B cell (primary cell): ENCODE data around the gene PRDM11. TPM values are rescaled to one million over a fixed set of nuclear protein-coding genes. Genes with fewer than 3 reads are reported as not detected.

ENCODE experiments used
- ATAC-seq: fragments of 200-7000 bp; cut with Tn5 transposase; one replicate; pipeline ENCODE4 v1.10.0; 2021; ENCODE audit warnings: low read depth, mild to moderate bottlenecking, moderate number of reproducible peaks, moderate library complexity
- CTCF ChIA-PET: fragments of 350-600 bp; sonication (Branson Sonifier 250); formaldehyde crosslinking; loops from one replicate; lab custom pipeline; 2021; ENCODE audit warnings: antibody characterized with exemption, inconsistent platforms; lab: Charles Lee
- POLR2A ChIA-PET: fragments of 350-600 bp; sonication (Branson Sonifier 250); formaldehyde crosslinking; loops from one replicate; lab custom pipeline; 2021; ENCODE audit warnings: antibody characterized with exemption; lab: Charles Lee
- DNase-seq: peaks from one replicate; pipeline ENCODE4 v3.0.0; 2013
- H2AFZ ChIP-seq: 2 replicates; pipeline ENCODE4 v1.6.1; 2012; ENCODE audit warnings: mild to moderate bottlenecking, low read depth, low read length; ENCODE audit not compliant: insufficient read depth, poor library complexity, severe bottlenecking
- H3K27ac ChIP-seq, 2 donors: 1 replicate in 1 of 2; 2 replicates in 1 of 2; pipeline ENCODE4 v1.5.1; 2012 to 2013; ENCODE audit warnings: low read length in 2 of 2, mild to moderate bottlenecking in 2 of 2, moderate library complexity in 1 of 2
- H3K27me3 ChIP-seq, 4 experiments: fragments of 200-600 bp in 1 of 4; sonication (generic) in 1 of 4; replicated peaks in 1 of 4; 1 replicate in 2 of 4; 2 replicates in 2 of 4; pipeline versions ENCODE4 v1.6.1 to v1.7.0; 2013 to 2016; ENCODE audit warnings: low read length in 3 of 4, mild to moderate bottlenecking in 2 of 4, mixed read lengths in 1 of 4, moderate library complexity in 1 of 4; ENCODE audit not compliant: insufficient read depth in 4 of 4, control insufficient read depth in 3 of 4; ENCODE audit errors: control extremely low read depth in 1 of 4
- H3K36me3 ChIP-seq, 2 experiments: replicated peaks in 1 of 2; 1 replicate in 1 of 2; 2 replicates in 1 of 2; pipeline versions ENCODE4 v1.6.1 to v1.7.1; 2013; ENCODE audit warnings: low read length in 1 of 2; ENCODE audit not compliant: insufficient read depth in 2 of 2, control insufficient read depth in 1 of 2; ENCODE audit errors: control extremely low read depth in 1 of 2, extremely low read depth in 1 of 2
- H3K4me1 ChIP-seq, 2 donors: fragments of 200-600 bp in 1 of 2; sonication (generic) in 1 of 2; 1 replicate in 1 of 2; 2 replicates in 1 of 2; pipeline versions ENCODE4 v1.5.1 to v1.6.1; 2013 to 2017; ENCODE audit warnings: low read length in 2 of 2; ENCODE audit not compliant: control insufficient read depth in 2 of 2, insufficient read depth in 2 of 2
- H3K4me2 ChIP-seq: replicated peaks from 2 replicates; pipeline ENCODE3; 2012; ENCODE audit warnings: mild to moderate bottlenecking, low read depth, low read length; ENCODE audit not compliant: poor library complexity, severe bottlenecking
- H3K4me3 ChIP-seq, 5 experiments: fragments of 200-600 bp in 1 of 5; sonication (generic) in 1 of 5; 1 replicate in 3 of 5; 2 replicates in 2 of 5; pipeline versions ENCODE4 v1.5.1 to v1.7.0; 2011 to 2016; ENCODE audit warnings: low read length in 4 of 5, mild to moderate bottlenecking in 4 of 5, low read depth in 2 of 5, control low read depth in 1 of 5, moderate library complexity in 1 of 5; ENCODE audit not compliant: insufficient read depth in 1 of 5; ENCODE audit errors: control extremely low read depth in 1 of 5, extremely low read depth in 1 of 5
- H3K79me2 ChIP-seq: fragments of 200-600 bp; sonication (generic); one replicate; pipeline ENCODE4 v1.6.0; 2016; ENCODE audit warnings: low read length; ENCODE audit not compliant: control insufficient read depth, insufficient read depth
- H3K9ac ChIP-seq: fragments of 200-600 bp; sonication (generic); 2 replicates; pipeline ENCODE4 v1.6.1; 2017; ENCODE audit warnings: mild to moderate bottlenecking, low read length, moderate library complexity
- H3K9me3 ChIP-seq, 3 donors: one replicate each; pipeline versions ENCODE4 v1.6.1 to v1.7.1; 2013; ENCODE audit warnings: low read length in 2 of 3; ENCODE audit not compliant: control insufficient read depth in 2 of 3, insufficient read depth in 1 of 3; ENCODE audit errors: control extremely low read depth in 1 of 3
- H4K20me1 ChIP-seq: 2 replicates; pipeline ENCODE4 v1.6.0; 2012; ENCODE audit warnings: mild to moderate bottlenecking, low read length; ENCODE audit not compliant: insufficient read depth, control insufficient read depth, poor library complexity, severe bottlenecking
- H3K27ac Mint-ChIP-seq: one replicate; pipeline ENCODE4 v1.8.0; 2021; ENCODE audit warnings: mixed read lengths
- H3K27me3 Mint-ChIP-seq: one replicate; pipeline ENCODE4 v1.8.0; 2021; ENCODE audit warnings: mixed read lengths
- H3K4me1 Mint-ChIP-seq: one replicate; pipeline ENCODE4 v1.8.0; 2021; ENCODE audit warnings: mixed read lengths
- H3K4me3 Mint-ChIP-seq: one replicate; pipeline ENCODE4 v1.8.0; 2021; ENCODE audit warnings: mixed read lengths
- H3K9me3 Mint-ChIP-seq: one replicate; pipeline ENCODE4 v1.8.0; 2022; ENCODE audit warnings: mixed read lengths; ENCODE audit not compliant: insufficient read depth
- EZH2 ChIP-seq: IDR thresholded peaks from 2 replicates; pipeline ENCODE4 v1.6.1; 2012; ENCODE audit warnings: borderline replicate concordance, low read depth, mild to moderate bottlenecking, moderate library complexity, low read length; ENCODE audit not compliant: insufficient read depth, poor library complexity, severe bottlenecking
- WGBS: methylation state at CpG from one replicate; pipeline ENCODE4 v1.1.5; 2013; ENCODE audit warnings: missing lambda C conversion rate; ENCODE audit not compliant: insufficient coverage; 5-methylcytosine and 5-hydroxymethylcytosine counted together
- intact Hi-C: fragments of 100-400 bp; cut with micrococcal nuclease; formaldehyde crosslinking; loops from one replicate; pipeline ENCODE4 v1.10.0; 2022
- polyA plus RNA-seq: library from polyadenylated mRNA; depleted of rRNA; stranded (reverse); fragments of >200 nt; gene quantifications from 2 replicates; pipeline ENCODE4 v1.2.3, GENCODE V29; 2012
- total RNA-seq, 2 donors: library from RNA; stranded (reverse); fragments of 120-200 nt in 1 of 2; gene quantifications; 1 replicate in 1 of 2; 2 replicates in 1 of 2; pipeline versions ENCODE4 v1.2.3 to v1.2.4, GENCODE V29; 2013 to 2022
- TF ChIP-seq, protein P1 (sequence below): fragments of 200-600 bp; IDR thresholded peaks from one replicate; pipeline ENCODE4 v1.8.0; 2022; ENCODE audit warnings: antibody characterized with exemption, mild to moderate bottlenecking

Gene PRDM11
- total and polyA plus RNA-seq, 2 donors (not counting 1 experiment from before 2014, with no cell fraction given): 9.5 to 26.2 TPM

DNA sequence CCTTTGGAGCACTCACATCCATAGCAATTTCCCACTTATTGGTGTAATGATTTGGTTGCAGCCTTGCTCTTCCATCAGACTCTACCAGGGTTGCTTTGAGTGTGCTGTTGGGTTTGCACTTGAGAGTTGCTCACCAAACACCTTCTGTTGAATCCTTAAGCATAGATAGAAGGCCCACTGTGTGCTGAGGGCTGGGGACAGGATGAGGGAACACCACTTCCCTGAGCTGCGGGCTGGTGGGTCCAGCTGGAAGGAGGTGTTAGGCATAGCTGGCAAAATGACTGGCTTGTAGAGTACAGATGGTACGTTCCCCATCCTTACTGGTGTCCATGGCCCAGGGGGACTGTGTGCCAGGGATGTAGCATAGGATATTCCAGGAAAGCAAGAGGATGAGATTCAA is 3.9 kb downstream of the PRDM11 start:
- peaks cover 48% of the 10 kb centered on the region for H3K4me1 Mint-ChIP-seq
- Histone ChIP-seq H3K4me3 (no peak overlapping the region), H3K4me1 (peaks cover 19 to 25% of the 10 kb centered on the region in 2 donors), H3K79me2 (peaks cover 92% of the 10 kb centered on the region), H4K20me1 (peaks cover 62% of the 10 kb centered on the region), H3K27ac (no peak overlapping the region), H3K9ac (no peak overlapping the region), H3K27me3 (peaks cover 0 to 7% (median 5%) of the 10 kb centered on the region in 4 experiments), H3K4me2 (no peak overlapping the region), H2AFZ (no peak overlapping the region), H3K9me3 (peaks cover 0 to 7% (median 0%) of the 10 kb centered on the region in 3 donors), H3K36me3 (no peaks in the 10 kb centered on the region)
- no peak overlapping the region for H3K4me3 Mint-ChIP-seq
- H3K27ac Mint-ChIP-seq: no peak overlapping the region
- ChIA-PET CTCF (no interaction called here), POLR2A (no interaction called here)
- WGBS: 100% methylated on average over 2 of the region's 2 CpGs
- no peak for DNase-seq
- intact Hi-C loops: no loop called here
- no peak for ATAC-seq
- H3K9me3 Mint-ChIP-seq: no peaks in the 10 kb centered on the region
- TF ChIP-seq, protein P1, sequence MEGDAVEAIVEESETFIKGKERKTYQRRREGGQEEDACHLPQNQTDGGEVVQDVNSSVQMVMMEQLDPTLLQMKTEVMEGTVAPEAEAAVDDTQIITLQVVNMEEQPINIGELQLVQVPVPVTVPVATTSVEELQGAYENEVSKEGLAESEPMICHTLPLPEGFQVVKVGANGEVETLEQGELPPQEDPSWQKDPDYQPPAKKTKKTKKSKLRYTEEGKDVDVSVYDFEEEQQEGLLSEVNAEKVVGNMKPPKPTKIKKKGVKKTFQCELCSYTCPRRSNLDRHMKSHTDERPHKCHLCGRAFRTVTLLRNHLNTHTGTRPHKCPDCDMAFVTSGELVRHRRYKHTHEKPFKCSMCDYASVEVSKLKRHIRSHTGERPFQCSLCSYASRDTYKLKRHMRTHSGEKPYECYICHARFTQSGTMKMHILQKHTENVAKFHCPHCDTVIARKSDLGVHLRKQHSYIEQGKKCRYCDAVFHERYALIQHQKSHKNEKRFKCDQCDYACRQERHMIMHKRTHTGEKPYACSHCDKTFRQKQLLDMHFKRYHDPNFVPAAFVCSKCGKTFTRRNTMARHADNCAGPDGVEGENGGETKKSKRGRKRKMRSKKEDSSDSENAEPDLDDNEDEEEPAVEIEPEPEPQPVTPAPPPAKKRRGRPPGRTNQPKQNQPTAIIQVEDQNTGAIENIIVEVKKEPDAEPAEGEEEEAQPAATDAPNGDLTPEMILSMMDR: no peak
- TF ChIP-seq EZH2: no peak
- no peaks in the 10 kb centered on the region for H3K27me3 Mint-ChIP-seq

DNA sequence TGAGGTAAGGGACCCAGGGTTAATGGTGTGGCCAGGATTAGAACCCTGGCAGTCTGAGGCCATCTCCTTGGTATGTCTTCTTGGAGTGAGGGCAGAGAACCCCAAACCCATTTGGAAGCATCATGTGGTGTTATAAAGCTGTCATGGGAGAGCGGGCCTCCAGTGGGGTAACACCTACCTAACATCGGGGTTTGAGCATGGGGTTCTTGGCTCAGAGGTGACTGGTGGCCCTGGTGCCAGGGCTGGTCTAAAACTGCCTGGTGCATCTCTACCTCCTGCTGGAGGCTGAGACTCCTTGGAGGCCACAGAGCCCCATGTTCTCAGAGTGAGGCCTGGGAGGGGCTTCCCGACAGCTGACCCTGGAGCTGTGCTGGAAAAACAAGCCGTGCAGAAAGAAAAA is 4.5 kb downstream of the PRDM11 start:
- H3K36me3 ChIP-seq: no peaks in the 10 kb centered on the region
- ChIA-PET CTCF (no interaction called here), POLR2A (no interaction called here)
- no peak overlapping the region for H3K27ac ChIP-seq
- no peak for TF ChIP-seq EZH2
- TF ChIP-seq, protein P1: no peak
- Mint-ChIP-seq H3K4me3 (no peak overlapping the region), H3K4me1 (peaks cover 42% of the 10 kb centered on the region), H3K9me3 (no peaks in the 10 kb centered on the region), H3K27me3 (no peaks in the 10 kb centered on the region), H3K27ac (no peak overlapping the region)
- H3K4me3 ChIP-seq: no peak overlapping the region
- DNase-seq (no peak), ATAC-seq (no peak)
- no peak overlapping the region for H3K4me2 ChIP-seq
- H3K27me3 ChIP-seq: peaks cover 0 to under 1% (median 0%) of the 10 kb centered on the region in 4 experiments
- no peak overlapping the region for H2AFZ ChIP-seq
- H4K20me1 ChIP-seq: peaks cover 68% of the 10 kb centered on the region
- intact Hi-C loops: no loop called here
- H3K9ac ChIP-seq: no peak overlapping the region
- WGBS: 95% methylated on average over 4 of the region's 4 CpGs
- peaks cover 94% of the 10 kb centered on the region for H3K79me2 ChIP-seq
- peaks cover 12 to 18% of the 10 kb centered on the region in 2 donors for H3K4me1 ChIP-seq
- H3K9me3 ChIP-seq: peaks cover 0 to 3% (median 0%) of the 10 kb centered on the region in 3 donors
